GM19438 (cell line): ENCODE results near the gene ALDOA.
"Not testable (repeated sequence)": the region's sequence is repeated elsewhere in the genome, so short reads cannot be mapped to it uniquely, and the experiment has no call there.

Source experiments
- ATAC-seq: cut with Tn5 transposase; IDR thresholded peaks from one replicate; pipeline ENCODE4 v1.9.1; 2021; ENCODE audit warnings: low read depth; ENCODE audit not compliant: unreplicated experiment

Gene ALDOA

DNA sequence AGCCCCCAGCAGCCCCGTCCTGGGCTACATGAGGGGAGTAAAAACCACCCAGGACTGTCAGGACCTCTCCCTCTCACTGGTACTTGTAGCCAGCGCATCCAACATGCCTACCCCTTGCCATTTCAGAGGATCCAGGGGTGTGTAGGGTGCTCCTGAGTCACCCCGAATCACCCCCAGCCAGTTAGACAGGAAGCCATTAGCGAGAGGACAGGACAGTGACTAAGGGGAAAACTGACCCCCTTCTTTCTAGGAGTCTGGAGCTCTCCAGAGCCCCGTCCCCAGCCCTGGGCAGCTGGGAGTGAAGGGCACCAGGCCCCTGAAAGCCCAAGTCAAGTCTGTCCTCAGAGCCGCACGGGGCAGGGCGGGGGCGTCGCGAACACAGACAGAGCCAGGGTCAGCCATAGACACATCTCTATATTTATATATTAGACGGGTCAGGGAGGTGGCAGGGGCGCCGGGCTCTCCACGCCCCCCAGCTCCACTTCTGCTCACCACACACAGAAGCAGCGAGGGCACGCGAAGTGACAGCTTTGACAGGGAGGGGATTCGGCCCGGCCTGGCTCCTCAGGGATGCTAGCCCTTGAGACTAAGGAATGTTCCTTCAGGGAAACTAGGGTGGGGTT lies 48.3 kb downstream of the ALDOA start:
- no peak for ATAC-seq

DNA sequence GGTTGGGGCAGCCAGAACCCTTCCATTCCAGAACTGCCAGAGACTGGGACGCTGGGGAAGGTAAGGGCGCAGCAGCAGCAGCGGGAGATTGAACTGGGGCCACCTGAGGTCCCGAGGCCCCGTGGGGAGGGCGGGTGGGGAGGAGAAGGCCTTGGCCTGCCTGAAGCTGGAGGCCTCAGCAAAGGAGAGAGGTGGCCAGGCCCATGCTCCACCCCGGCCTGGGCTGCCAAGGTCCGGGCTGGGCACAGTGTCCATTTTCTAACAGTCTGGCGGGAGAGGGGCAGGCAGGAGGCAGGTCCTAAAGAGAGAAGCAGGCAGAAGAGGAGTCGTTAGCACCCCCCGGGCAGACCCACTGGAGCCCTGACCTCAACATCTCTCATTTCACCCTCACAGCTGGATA lies 48.9 kb downstream of the ALDOA start:
- no peak for ATAC-seq

DNA sequence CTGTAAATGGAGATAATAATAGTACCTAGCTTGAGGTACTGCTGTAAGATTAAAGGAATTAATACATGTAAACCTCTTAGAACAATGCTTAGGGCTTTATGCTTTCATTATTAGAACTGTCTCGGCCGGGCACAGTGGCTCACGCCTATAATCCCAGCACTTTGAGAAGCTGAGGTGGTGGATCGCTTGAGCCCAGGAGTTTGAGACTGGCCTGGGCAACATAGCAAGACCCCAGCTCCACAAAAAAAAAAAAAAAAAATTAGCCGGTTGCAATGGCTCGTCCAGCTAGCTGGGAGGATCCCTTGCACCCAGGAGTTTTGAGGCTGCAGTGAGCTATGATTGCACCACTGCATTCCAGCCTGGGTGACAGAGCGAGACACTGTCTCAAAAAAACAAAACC lies 49.3 kb downstream of the ALDOA start:
- ATAC-seq, result not testable (repeated sequence)

DNA sequence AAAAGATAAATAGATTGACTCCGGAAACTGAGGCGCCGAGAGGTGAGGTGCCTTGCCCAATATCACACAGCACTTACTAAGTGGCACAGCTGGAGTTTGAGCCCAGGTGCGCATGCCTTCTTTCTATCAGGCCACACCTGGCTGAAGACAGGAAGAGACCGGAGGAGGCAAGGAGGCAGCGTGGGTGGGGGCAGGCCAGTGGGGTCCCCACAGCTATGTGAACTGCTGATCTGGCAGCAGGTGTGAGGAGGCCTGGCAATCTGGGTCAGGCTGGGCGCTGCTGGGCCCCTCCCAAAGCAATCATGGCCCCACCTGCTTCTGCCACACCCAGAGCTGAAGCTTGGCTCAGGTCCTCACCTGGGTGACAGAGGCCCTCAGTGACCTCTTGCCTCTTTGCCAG lies 49.7 kb downstream of the ALDOA start:
- no peak for ATAC-seq

DNA sequence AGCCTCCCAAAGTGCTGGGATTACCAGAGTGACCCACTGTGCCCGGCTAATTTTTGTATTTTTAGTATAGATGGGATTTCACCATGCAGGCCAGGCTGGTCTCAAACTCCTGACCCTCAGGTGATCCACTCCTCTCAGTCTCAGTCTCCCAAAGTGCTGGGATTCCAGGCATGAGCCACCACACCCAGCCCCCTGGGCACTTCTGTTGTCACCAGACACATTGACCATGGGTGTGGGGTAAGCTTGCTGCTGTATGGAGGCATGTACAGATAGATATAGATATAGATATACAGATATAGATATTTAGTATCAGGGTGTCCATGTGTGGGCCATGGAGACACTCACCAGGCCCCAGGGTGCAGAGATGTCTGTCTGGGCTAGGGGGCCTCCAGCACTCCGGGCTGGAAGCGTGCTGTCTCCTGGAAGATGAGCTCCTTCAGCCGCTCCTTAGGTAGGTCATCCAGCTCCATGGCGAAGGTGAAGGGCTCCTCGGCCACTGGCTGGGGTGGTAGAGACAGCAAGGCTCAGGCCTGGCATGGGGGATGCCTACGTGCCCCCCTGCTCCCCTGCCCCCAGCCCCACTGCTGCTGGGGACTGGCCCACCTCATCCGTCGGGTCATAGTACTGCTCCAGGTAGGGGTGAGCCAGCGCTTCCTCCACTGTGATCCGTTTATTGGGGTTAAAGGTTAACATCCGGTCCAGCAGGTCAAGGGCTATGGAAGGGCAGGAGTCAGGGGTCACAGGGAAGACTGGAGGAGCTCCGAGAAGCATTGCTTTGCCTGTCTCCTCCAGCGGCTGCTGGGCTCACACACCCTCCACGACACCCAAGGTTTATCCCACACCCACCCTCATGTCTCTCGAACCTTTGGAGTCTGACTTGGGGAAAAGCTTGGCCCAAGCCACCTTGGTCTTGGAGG lies 51.0 kb downstream of the ALDOA start:
- no peak for ATAC-seq

DNA sequence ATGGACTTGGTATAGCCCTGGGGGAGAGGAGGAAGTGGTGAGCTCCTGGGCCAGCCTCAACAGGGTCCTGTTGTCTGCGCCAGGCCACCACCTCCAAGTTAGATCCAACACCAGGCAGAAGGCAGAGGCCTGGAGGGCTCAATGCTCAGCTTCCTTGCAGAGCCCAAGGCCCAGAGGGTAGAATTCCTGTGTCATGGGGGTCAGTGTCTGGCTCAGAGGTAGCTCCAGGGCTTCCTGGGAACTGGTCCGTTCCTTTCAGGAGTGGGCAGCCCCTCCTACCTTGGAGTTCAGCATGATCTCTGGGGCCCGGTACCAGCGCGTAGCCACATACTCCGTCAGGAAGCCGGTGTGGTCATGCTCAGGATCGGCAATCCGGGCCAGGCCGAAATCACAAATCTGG lies 52.2 kb downstream of the ALDOA start:
- no peak for ATAC-seq

DNA sequence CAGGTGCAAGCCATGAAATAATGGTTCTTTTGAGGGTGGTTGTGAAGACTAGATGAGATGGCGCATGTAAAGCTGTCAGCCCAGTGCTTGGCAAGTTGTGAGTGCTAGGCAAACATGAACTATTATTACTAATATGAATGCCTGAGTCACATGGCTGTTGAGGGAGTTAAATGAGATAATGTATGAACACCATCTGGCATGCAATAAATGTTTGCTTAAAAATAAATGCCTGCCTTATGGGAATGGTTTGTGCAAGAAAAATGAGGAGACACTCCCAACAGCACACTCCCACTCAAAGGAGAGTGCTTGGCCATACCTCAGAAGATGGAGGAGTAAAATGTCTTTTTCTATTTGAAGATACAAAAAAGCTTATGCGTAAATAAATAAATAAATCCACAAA lies 53.9 kb downstream of the ALDOA start:
- no peak for ATAC-seq
